Mesenchymal stem cell (in vitro differentiated cells and primary cell): ENCODE results near the gene FUT8.
A peak's percentile ranks its signal among the peaks of the same experiment; 100 is the strongest.
"Not testable (repeated sequence)": the region's sequence is repeated elsewhere in the genome, so short reads cannot be mapped to it uniquely, and the experiment has no call there.

Source experiments
- DNase-seq: peaks from one replicate; pipeline ENCODE4 v3.0.0-alpha.2; 2013
- H2AFZ ChIP-seq: one replicate; pipeline ENCODE4 v1.6.1; 2013; ENCODE audit warnings: low read depth, mild to moderate bottlenecking, control low read depth, inconsistent platforms, low read length, moderate library complexity
- H2AK5ac ChIP-seq: 2 replicates; pipeline ENCODE4 v1.6.1; 2013; ENCODE audit warnings: low read length, moderate library complexity, mild to moderate bottlenecking, inconsistent platforms; ENCODE audit not compliant: severe bottlenecking
- H2BK120ac ChIP-seq: one replicate; pipeline ENCODE4 v1.6.1; 2013; ENCODE audit warnings: low read depth, mild to moderate bottlenecking, inconsistent platforms, low read length, moderate library complexity
- H2BK12ac ChIP-seq, 2 experiments: one replicate each; pipeline ENCODE4 v1.6.1; 2013; ENCODE audit warnings: inconsistent platforms in 2 of 2, low read length in 2 of 2, mild to moderate bottlenecking in 2 of 2, moderate library complexity in 2 of 2, control low read depth in 1 of 2
- H2BK15ac ChIP-seq: one replicate; pipeline ENCODE4 v1.6.1; 2013; ENCODE audit warnings: mild to moderate bottlenecking, low read depth, inconsistent platforms; ENCODE audit not compliant: poor library complexity, severe bottlenecking
- H2BK5ac ChIP-seq: 2 replicates; pipeline ENCODE4 v1.6.1; 2013; ENCODE audit warnings: low read depth, mild to moderate bottlenecking, low read length, control low read depth, inconsistent platforms; ENCODE audit not compliant: poor library complexity, severe bottlenecking
- H3K14ac ChIP-seq, 2 experiments: one replicate each; pipeline ENCODE4 v1.6.1; 2013; ENCODE audit warnings: inconsistent platforms in 2 of 2, low read length in 2 of 2, control low read depth in 1 of 2, mild to moderate bottlenecking in 1 of 2, moderate library complexity in 1 of 2
- H3K18ac ChIP-seq, 2 experiments: one replicate each; pipeline ENCODE4 v1.6.1; 2013; ENCODE audit warnings: inconsistent platforms in 2 of 2, low read length in 2 of 2, control low read depth in 1 of 2, low read depth in 1 of 2, mild to moderate bottlenecking in 1 of 2
- H3K23ac ChIP-seq, 2 experiments: one replicate each; pipeline ENCODE4 v1.6.1; 2013; ENCODE audit warnings: inconsistent platforms in 2 of 2, low read length in 2 of 2, mild to moderate bottlenecking in 2 of 2, moderate library complexity in 2 of 2, control low read depth in 1 of 2
- H3K27ac ChIP-seq: 2 replicates; pipeline ENCODE4 v1.5.1; 2013; ENCODE audit warnings: mild to moderate bottlenecking, moderate library complexity, low read length, control low read depth, inconsistent platforms; ENCODE audit not compliant: poor library complexity, severe bottlenecking
- H3K27me3 ChIP-seq, 2 experiments: 2 replicates each; pipeline versions ENCODE4 v1.6.1 to v1.7.0; 2013; ENCODE audit warnings: low read length in 2 of 2, mild to moderate bottlenecking in 2 of 2, moderate library complexity in 2 of 2, control low read depth in 1 of 2, inconsistent platforms in 1 of 2; ENCODE audit not compliant: control insufficient read depth in 1 of 2, insufficient read depth in 1 of 2
- H3K36me3 ChIP-seq, 2 experiments: 2 replicates each; pipeline versions ENCODE4 v1.6.1 to v1.7.0; 2013; ENCODE audit warnings: low read length in 2 of 2, control low read depth in 1 of 2, inconsistent platforms in 1 of 2, low read depth in 1 of 2, mild to moderate bottlenecking in 1 of 2; ENCODE audit not compliant: insufficient read depth in 2 of 2, control insufficient read depth in 1 of 2
- H3K4ac ChIP-seq, 2 experiments: one replicate each; pipeline ENCODE4 v1.6.1; 2013; ENCODE audit warnings: inconsistent platforms in 2 of 2, low read length in 2 of 2, mild to moderate bottlenecking in 2 of 2, moderate library complexity in 2 of 2, control low read depth in 1 of 2, low read depth in 1 of 2
- H3K4me1 ChIP-seq: 2 replicates; pipeline ENCODE4 v1.6.1; 2013; ENCODE audit warnings: low read depth, low read length, control low read depth; ENCODE audit not compliant: control insufficient read depth, insufficient read depth
- H3K4me2 ChIP-seq: 2 replicates; pipeline ENCODE4 v1.6.1; 2013; ENCODE audit warnings: low read length, mild to moderate bottlenecking, inconsistent platforms; ENCODE audit not compliant: poor library complexity, severe bottlenecking
- H3K4me3 ChIP-seq, 2 experiments: 2 replicates each; pipeline versions ENCODE4 v1.5.1 to v1.7.0; 2013; ENCODE audit warnings: low read length in 2 of 2, mild to moderate bottlenecking in 2 of 2, control low read depth in 1 of 2, low read depth in 1 of 2; ENCODE audit not compliant: insufficient read depth in 1 of 2
- H3K79me1 ChIP-seq: replicated peaks from 2 replicates; pipeline ENCODE4 v1.6.1; 2013; ENCODE audit warnings: mild to moderate bottlenecking, control low read depth, low read length, inconsistent platforms; ENCODE audit not compliant: poor library complexity, severe bottlenecking
- H3K9ac ChIP-seq: 2 replicates; pipeline ENCODE4 v1.7.0; 2013; ENCODE audit warnings: mild to moderate bottlenecking, low read length, moderate library complexity
- H3K9me3 ChIP-seq: 2 replicates; pipeline ENCODE4 v1.7.0; 2013; ENCODE audit warnings: mild to moderate bottlenecking, low read length; ENCODE audit not compliant: control insufficient read depth
- H4K8ac ChIP-seq: one replicate; pipeline ENCODE4 v1.6.1; 2013; ENCODE audit warnings: inconsistent platforms, mild to moderate bottlenecking, low read length, moderate library complexity
- H4K91ac ChIP-seq: one replicate; pipeline ENCODE4 v1.6.1; 2013; ENCODE audit warnings: mild to moderate bottlenecking, low read length, inconsistent platforms
- WGBS: methylation state at CpG from one replicate; pipeline ENCODE4 v1.1.7; 2013; ENCODE audit warnings: mixed read lengths; 5-methylcytosine and 5-hydroxymethylcytosine counted together

The FUT8 gene

GRCh38 chr14:65461730-65462129 is 49.2 kb downstream of the FUT8 start:
- Histone ChIP-seq H3K79me1 (peaks cover 4% of the 10 kb centered on the region), H3K9ac (no peak overlapping the region), H2BK120ac (no peak overlapping the region), H3K4me1 (peaks cover 3% of the 10 kb centered on the region), H3K14ac (no peak overlapping the region), H3K18ac (no peak overlapping the region), H2BK15ac (no peak overlapping the region), H3K27me3 (no peaks in the 10 kb centered on the region), H3K4me3 (no peak overlapping the region), H4K8ac (no peak overlapping the region), H3K23ac (no peak overlapping the region), H2BK12ac (no peak overlapping the region), H3K4ac (no peak overlapping the region), H2AFZ (no peak overlapping the region), H3K9me3 (no peaks in the 10 kb centered on the region), H2AK5ac (peak overlapping the region; percentile 73), H3K27ac (peak overlapping the region; percentile 26), H3K36me3 (peaks cover 0 to 65% of the 10 kb centered on the region in 2 experiments), H2BK5ac (no peak overlapping the region), H4K91ac (no peak overlapping the region), H3K4me2 (no peak overlapping the region)
- 58% methylated on average over 2 of the region's 2 CpGs for WGBS
- DNase-seq, result no peak

DNA sequence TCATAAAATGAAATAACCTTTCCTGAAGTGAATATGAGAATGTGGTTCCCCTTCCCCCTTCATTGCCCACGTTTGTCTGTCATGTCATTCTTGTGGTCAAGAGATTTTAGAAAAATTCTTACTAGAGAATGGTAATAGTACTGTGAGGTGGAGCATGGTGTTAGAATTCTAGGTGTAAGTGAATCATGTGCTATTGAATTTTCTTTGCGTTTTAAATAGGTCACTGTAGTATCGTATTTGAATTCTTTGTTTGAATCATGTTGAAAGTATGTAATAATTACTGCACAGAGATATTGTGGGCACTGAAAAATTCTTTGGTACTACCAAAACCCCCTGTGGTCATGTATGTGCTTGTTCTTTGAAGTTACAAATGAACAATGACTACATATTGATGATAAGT is 49.9 kb downstream of the FUT8 start:
- 41% methylated on average over 3 of the region's 3 CpGs for WGBS

DNA sequence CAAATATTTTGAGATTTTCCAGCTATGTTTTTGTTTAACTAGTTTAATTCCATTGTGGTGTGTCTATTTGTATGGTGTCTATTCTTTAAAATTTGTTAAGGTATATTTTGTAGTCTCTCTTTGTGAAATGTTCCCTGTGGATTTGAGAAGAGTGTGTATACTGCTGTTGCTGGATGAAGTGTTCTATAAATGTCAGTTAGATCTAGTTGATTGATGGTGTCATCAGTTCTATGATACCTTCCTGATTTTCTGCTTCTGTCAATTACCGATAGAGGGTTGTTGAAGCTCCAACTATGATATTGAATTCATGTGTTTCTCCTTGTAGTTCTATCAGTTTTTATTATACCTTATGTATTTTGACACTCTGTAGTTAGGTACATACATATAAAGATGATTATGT is 53.1 kb downstream of the FUT8 start:
- no peak overlapping the region for H3K4ac ChIP-seq
- peaks cover 5 to 42% of the 10 kb centered on the region in 2 experiments for H3K36me3 ChIP-seq
- no peak overlapping the region for H3K4me3 ChIP-seq
- H2BK120ac ChIP-seq, result no peak overlapping the region
- no peak overlapping the region for H2AFZ ChIP-seq
- H3K14ac ChIP-seq, result no peak overlapping the region
- H4K91ac ChIP-seq, result no peak overlapping the region
- H3K9me3 ChIP-seq, result no peaks in the 10 kb centered on the region
- H2BK15ac ChIP-seq, result no peak overlapping the region
- H3K27me3 ChIP-seq, result no peaks in the 10 kb centered on the region
- H3K18ac ChIP-seq, result no peak overlapping the region
- H2BK5ac ChIP-seq, result no peak overlapping the region
- H3K23ac ChIP-seq, result no peak overlapping the region
- H3K9ac ChIP-seq, result no peak overlapping the region
- peaks cover 15% of the 10 kb centered on the region for H3K79me1 ChIP-seq
- H4K8ac ChIP-seq, result no peak overlapping the region
- H3K4me1 ChIP-seq, result peaks cover 3% of the 10 kb centered on the region
- H3K27ac ChIP-seq, result no peak overlapping the region
- H2BK12ac ChIP-seq, result no peak overlapping the region
- H2AK5ac ChIP-seq, result no peak overlapping the region
- H3K4me2 ChIP-seq, result no peak overlapping the region
- DNase-seq, result no peak
- no CpG with 5 or more reads among the region's 1 CpG for WGBS

More for the DNA sequence above, 49.9 kb downstream of the FUT8 start:
- Histone ChIP-seq H2BK15ac (no peak overlapping the region), H2AK5ac (no peak overlapping the region), H3K4ac (no peak overlapping the region), H4K91ac (no peak overlapping the region), H3K36me3 (peaks cover 0 to 58% of the 10 kb centered on the region in 2 experiments), H3K18ac (no peak overlapping the region), H3K23ac (no peak overlapping the region), H3K9me3 (no peaks in the 10 kb centered on the region), H3K27me3 (no peaks in the 10 kb centered on the region), H3K27ac (no peak overlapping the region), H2BK12ac (no peak overlapping the region), H2BK120ac (no peak overlapping the region), H3K4me2 (no peak overlapping the region), H2AFZ (no peak overlapping the region), H3K9ac (no peak overlapping the region), H4K8ac (no peak overlapping the region), H3K14ac (no peak overlapping the region), H3K4me3 (no peak overlapping the region), H3K79me1 (peaks cover 4% of the 10 kb centered on the region), H2BK5ac (no peak overlapping the region), H3K4me1 (peaks cover 3% of the 10 kb centered on the region)
- DNase-seq, result no peak

DNA sequence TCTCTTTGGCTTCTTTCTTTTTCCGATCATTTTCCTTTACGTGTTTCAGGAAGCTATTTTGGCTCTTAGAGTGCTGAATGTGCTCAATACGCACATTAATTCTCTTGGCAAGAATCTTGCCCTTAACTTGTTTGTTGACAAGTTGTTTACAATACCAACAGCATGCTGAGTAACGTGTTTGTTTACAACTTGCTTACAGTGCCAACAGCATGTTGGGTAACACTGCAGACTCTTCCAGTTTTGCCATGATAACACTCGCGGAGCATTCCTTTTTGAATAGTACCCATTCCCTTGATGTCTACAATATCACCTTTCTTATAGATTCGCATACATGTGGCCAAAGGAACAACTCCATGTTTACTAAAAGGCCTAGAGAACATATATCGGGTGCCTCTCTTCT is 55.4 kb downstream of the FUT8 start:
- DNase-seq, result peak; percentile 16
- H2BK120ac ChIP-seq, H3K9me3 ChIP-seq, H3K4me3 ChIP-seq, H3K23ac ChIP-seq, H2AK5ac ChIP-seq, H2BK15ac ChIP-seq, H4K8ac ChIP-seq, H3K14ac ChIP-seq, H2AFZ ChIP-seq, H3K27ac ChIP-seq, H3K4me2 ChIP-seq, H3K18ac ChIP-seq, H2BK5ac ChIP-seq, H3K4me1 ChIP-seq, H3K9ac ChIP-seq, H3K4ac ChIP-seq, H2BK12ac ChIP-seq, H3K27me3 ChIP-seq, H4K91ac ChIP-seq: not testable (repeated sequence)
- H3K79me1 ChIP-seq, result peaks cover 23% of the 10 kb centered on the region
- 86% methylated on average over 8 of the region's 8 CpGs for whole genome bisulfite sequencing
- H3K36me3 ChIP-seq, result peaks cover 5 to 22% of the 10 kb centered on the region in 2 experiments
